ENCODE results near the gene TAF1D.

- TF ChIP-seq TAF1 (IDR thresholded peaks at IDR 0.05; ENCODE audit: borderline replicate concordance, insufficient read depth, low read length) (no peak), POLR2AphosphoS5 (IDR thresholded peaks at IDR 0.05; ENCODE audit: low read depth, low read length) (no peak), SIN3A (IDR thresholded peaks at IDR 0.05; ENCODE audit: borderline replicate concordance, insufficient read depth, low read length) (no peak), REST (IDR thresholded peaks at IDR 0.05; ENCODE audit: insufficient read depth in 1 of 2, low read depth in 2 of 2, low read length in 2 of 2) (no peak)
These were observed 23.2 kb downstream of the TAF1D start for GRCh38 chr11:93718057-93718563.
